Smooth muscle cell (in vitro differentiated cells): ENCODE measurements around the gene SEMA3G. TPM values are rescaled to one million over a fixed set of nuclear protein-coding genes. Genes with fewer than 3 reads are reported as not detected.

Experiments used
- DNase-seq: peaks from one replicate; lab custom pipeline; 2025; ENCODE audit not compliant: unreplicated experiment; lab: John Stamatoyannopoulos, UW
- H2AFZ ChIP-seq: fragments of 200-600 bp; sonication (generic); 2 replicates; pipeline ENCODE4 v1.6.0; 2016; ENCODE audit warnings: antibody characterized with exemption, low read depth, mild to moderate bottlenecking
- H3F3A ChIP-seq: fragments of 200-600 bp; sonication (generic); 2 replicates; pipeline ENCODE4 v1.6.0; 2017; ENCODE audit warnings: antibody characterized with exemption, low read depth
- H3K27ac ChIP-seq: fragments of 200-600 bp; sonication (generic); 2 replicates; pipeline ENCODE4 v1.5.1; 2016; ENCODE audit warnings: low read depth, mild to moderate bottlenecking
- H3K27me3 ChIP-seq: fragments of 200-600 bp; sonication (generic); 2 replicates; pipeline ENCODE4 v1.6.1; 2016; ENCODE audit warnings: low read depth, mild to moderate bottlenecking
- H3K36me3 ChIP-seq: fragments of 200-600 bp; sonication (generic); 2 replicates; pipeline ENCODE4 v1.5.1; 2016; ENCODE audit warnings: low read depth
- H3K4me1 ChIP-seq: fragments of 200-600 bp; sonication (generic); 2 replicates; pipeline ENCODE4 v1.5.1; 2016; ENCODE audit warnings: low read depth
- H3K4me2 ChIP-seq: fragments of 200-600 bp; sonication (generic); 2 replicates; pipeline ENCODE4 v1.6.0; 2016; ENCODE audit warnings: mild to moderate bottlenecking
- H3K4me3 ChIP-seq: fragments of 200-600 bp; sonication (generic); 2 replicates; pipeline ENCODE4 v1.5.1; 2016; ENCODE audit warnings: mild to moderate bottlenecking
- H3K79me2 ChIP-seq: fragments of 200-600 bp; sonication (generic); 2 replicates; pipeline ENCODE4 v1.6.0; 2016; ENCODE audit warnings: low read depth, mild to moderate bottlenecking
- H3K9ac ChIP-seq: fragments of 200-600 bp; sonication (generic); 2 replicates; pipeline ENCODE4 v1.6.0; 2016; ENCODE audit warnings: low read depth
- H3K9me3 ChIP-seq: fragments of 200-600 bp; sonication (generic); replicated peaks from 2 replicates; pipeline ENCODE4 v1.5.1; 2016; ENCODE audit warnings: low read depth
- H4K20me1 ChIP-seq: fragments of 200-600 bp; sonication (generic); 2 replicates; pipeline ENCODE4 v1.6.0; 2016; ENCODE audit warnings: low read depth
- CTCF ChIP-seq: fragments of 200-600 bp; sonication (generic); IDR thresholded peaks from 2 replicates; pipeline ENCODE4 v1.5.1; 2017; ENCODE audit warnings: borderline replicate concordance, mild to moderate bottlenecking, antibody characterized with exemption; ENCODE audit not compliant: insufficient read depth, poor library complexity, severe bottlenecking
- WGBS: methylation state at CpG from one replicate; pipeline ENCODE4 v1.1.7; 2016; ENCODE audit warnings: low lambda C conversion rate; 5-methylcytosine and 5-hydroxymethylcytosine counted together
- polyA plus RNA-seq: library from polyadenylated mRNA; unstranded; fragments of >200 nt; fragmentation: Nextera tagmentation; extraction: Ambion mirVana; gene quantifications from 2 replicates; pipeline ENCODE4 v1.2.1, GENCODE V29; 2016
- total RNA-seq: library from RNA; depleted of rRNA; stranded (reverse); fragments of >200 nt; gene quantifications from 2 replicates; pipeline ENCODE4 v1.2.3, GENCODE V29; 2014

SEMA3G gene
- total and polyA plus RNA-seq, 2 experiments from 2014 or later: 0.09 TPM

- Histone ChIP-seq H3F3A (no peaks in the 10 kb centered on the region), H3K79me2 (no peaks in the 10 kb centered on the region), H3K4me3 (no peak overlapping the region), H3K4me1 (peaks cover 12% of the 10 kb centered on the region), H3K9ac (no peak overlapping the region), H3K27ac (no peak overlapping the region), H3K9me3 (no peaks in the 10 kb centered on the region), H3K36me3 (no peaks in the 10 kb centered on the region), H2AFZ (no peak overlapping the region), H3K4me2 (no peak overlapping the region), H4K20me1 (no peaks in the 10 kb centered on the region), H3K27me3 (no peaks in the 10 kb centered on the region)
- TF ChIP-seq CTCF: no peak
- DNase-seq: no peak
- 50% methylated on average over 3 of the region's 3 CpGs for WGBS
Observed at GRCh38 chr3:52429031-52429430, 15.9 kb downstream of the SEMA3G start.

- Histone ChIP-seq H3K9me3 (no peaks in the 10 kb centered on the region), H3K4me1 (peaks cover 6% of the 10 kb centered on the region), H2AFZ (no peak overlapping the region), H3K27ac (no peak overlapping the region), H3K4me3 (no peak overlapping the region), H3K9ac (no peak overlapping the region), H3F3A (no peaks in the 10 kb centered on the region), H4K20me1 (no peaks in the 10 kb centered on the region), H3K79me2 (no peaks in the 10 kb centered on the region), H3K4me2 (no peak overlapping the region), H3K27me3 (no peaks in the 10 kb centered on the region), H3K36me3 (no peaks in the 10 kb centered on the region)
- no peak for DNase-seq
- peak; percentile 72 for TF ChIP-seq CTCF
- WGBS: 22% methylated on average over 7 of the region's 7 CpGs
Observed at GRCh38 chr3:52428151-52429005, 16.5 kb downstream of the SEMA3G start.

GRCh38 chr3:52423173-52423572, 21.7 kb downstream of the SEMA3G start:
- no peaks in the 10 kb centered on the region for H4K20me1 ChIP-seq
- H3K27me3 ChIP-seq: no peaks in the 10 kb centered on the region
- WGBS: 76% methylated on average over 5 of the region's 5 CpGs
- H3K79me2 ChIP-seq: no peaks in the 10 kb centered on the region
- H3K9ac ChIP-seq: no peak overlapping the region
- no peak for TF ChIP-seq CTCF
- H3F3A ChIP-seq: no peaks in the 10 kb centered on the region
- H3K36me3 ChIP-seq: no peaks in the 10 kb centered on the region
- H3K4me1 ChIP-seq: no peaks in the 10 kb centered on the region
- no peaks in the 10 kb centered on the region for H3K9me3 ChIP-seq
- no peak overlapping the region for H3K4me3 ChIP-seq
- H3K4me2 ChIP-seq: no peak overlapping the region
- DNase-seq: no peak
- no peak overlapping the region for H3K27ac ChIP-seq
- H2AFZ ChIP-seq: no peak overlapping the region

- Histone ChIP-seq H3K79me2 (no peaks in the 10 kb centered on the region), H3F3A (no peaks in the 10 kb centered on the region), H3K36me3 (no peaks in the 10 kb centered on the region), H3K27ac (no peak overlapping the region), H4K20me1 (no peaks in the 10 kb centered on the region), H2AFZ (no peak overlapping the region), H3K9ac (no peak overlapping the region), H3K4me3 (no peak overlapping the region), H3K4me1 (no peaks in the 10 kb centered on the region), H3K9me3 (no peaks in the 10 kb centered on the region), H3K4me2 (no peak overlapping the region), H3K27me3 (no peaks in the 10 kb centered on the region)
- WGBS: 85% methylated on average over 3 of the region's 3 CpGs
- no peak for TF ChIP-seq CTCF
- DNase-seq: no peak
Observed at GRCh38 chr3:52422669-52423068, 22.2 kb downstream of the SEMA3G start.
